Stimulated activated CD8-positive, alpha-beta memory T cell treated with anti-CD3 and anti-CD28 coated beads, Interleukin-12 subunit alpha, Interleukin-12 subunit beta, amount 100 ng/mL, for 24 hours (primary cell): Measurements from ENCODE around the gene RBMS1.
"Not testable (repeated sequence)": the region's sequence is repeated elsewhere in the genome, so short reads cannot be mapped to it uniquely, and the experiment has no call there.

Experiments
- DNase-seq: peaks from one replicate; pipeline ENCODE4 v3.0.0-alpha.2; 2020; ENCODE audit errors: extremely low read depth

The RBMS1 gene

DNA sequence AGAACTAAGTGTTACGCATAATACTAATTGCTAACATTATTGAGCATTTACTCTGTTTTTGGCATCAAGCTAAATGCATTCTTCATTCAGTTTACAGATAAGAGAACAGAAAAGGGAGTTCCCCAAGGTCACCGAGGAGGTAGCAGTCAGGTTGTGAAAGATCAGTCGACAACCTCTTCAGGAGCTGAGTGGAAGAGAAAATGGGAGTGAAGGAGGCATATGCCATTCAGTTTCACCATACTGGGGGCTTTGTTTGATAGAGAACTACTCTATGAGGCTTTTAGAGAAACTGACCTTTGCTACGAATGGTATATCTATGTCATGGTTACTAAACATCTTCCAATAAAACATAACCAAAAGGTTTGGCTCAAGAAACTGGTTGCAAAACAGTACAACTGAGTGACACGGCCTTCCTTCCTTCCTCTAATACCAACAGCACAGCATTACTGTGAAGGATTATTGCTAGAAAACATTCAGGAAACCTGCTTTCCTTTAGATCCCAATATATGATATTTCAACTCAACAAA, 112.1 kb downstream of the RBMS1 start:
- no peak for DNase-seq

DNA sequence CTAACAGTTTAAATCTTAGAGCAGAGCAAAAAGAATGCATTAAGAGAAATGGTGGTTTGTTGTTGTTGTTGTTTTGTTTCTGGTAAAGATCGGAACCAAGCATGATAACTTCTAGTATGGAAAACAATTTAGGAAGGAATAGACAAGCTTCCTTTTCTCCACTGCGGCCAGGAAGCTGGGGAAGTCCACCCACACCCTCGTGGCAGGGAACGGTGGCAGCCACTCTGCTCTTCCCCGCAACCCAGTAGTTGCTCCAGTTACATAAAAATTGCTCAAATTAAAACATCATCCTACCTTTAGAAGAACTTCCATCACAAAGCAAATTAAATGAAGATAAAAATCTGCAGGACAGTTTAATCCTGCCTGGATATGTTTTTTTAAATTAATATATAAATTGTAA, 113.0 kb downstream of the RBMS1 start:
- DNase-seq, result no peak

DNA sequence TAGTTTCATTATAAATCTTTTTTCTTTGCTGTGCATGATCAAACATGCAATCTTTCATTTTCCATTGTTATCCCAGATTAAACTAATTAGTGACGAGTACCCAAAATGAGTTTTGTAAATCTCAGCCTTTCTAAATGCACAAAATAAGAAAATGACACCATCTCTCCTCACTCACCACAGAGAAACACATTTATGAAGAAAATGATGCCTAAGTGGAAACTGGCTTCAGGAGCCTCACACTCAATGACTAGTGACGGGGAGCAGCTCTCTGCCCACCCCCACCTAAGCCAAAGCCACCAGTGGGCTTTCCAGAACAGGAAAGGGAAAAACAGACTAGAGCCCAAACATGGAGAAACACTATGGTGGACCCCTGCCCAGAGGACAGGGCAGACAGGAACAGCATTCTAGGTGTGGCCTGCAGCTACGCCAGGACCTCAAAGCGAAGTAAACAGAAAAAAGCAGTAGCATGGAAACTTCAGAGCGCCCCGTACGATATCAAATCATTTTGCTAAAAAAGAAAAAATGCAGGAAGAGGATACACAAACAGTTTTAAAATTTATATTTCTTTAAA, 113.5 kb downstream of the RBMS1 start:
- no peak for DNase-seq

DNA sequence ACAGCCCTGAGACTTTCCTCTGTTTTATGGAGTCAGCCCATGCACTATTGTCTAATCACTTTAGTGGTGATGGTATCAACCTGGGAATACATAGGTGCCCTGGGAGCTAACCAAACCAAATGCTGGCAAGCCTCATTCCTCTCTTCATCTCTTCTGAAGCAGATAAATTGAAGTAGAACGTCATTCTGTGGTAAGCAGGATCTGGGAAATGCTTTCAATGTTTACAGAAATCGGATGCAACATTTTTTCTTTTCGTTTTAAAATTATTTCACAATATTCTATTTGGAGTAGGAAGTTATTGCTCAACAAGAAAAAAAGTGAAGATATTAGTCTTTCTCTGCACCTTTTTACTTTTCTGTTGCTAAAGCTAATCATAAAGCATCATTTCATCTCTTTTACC, 114.2 kb downstream of the RBMS1 start:
- DNase-seq, result no peak

DNA sequence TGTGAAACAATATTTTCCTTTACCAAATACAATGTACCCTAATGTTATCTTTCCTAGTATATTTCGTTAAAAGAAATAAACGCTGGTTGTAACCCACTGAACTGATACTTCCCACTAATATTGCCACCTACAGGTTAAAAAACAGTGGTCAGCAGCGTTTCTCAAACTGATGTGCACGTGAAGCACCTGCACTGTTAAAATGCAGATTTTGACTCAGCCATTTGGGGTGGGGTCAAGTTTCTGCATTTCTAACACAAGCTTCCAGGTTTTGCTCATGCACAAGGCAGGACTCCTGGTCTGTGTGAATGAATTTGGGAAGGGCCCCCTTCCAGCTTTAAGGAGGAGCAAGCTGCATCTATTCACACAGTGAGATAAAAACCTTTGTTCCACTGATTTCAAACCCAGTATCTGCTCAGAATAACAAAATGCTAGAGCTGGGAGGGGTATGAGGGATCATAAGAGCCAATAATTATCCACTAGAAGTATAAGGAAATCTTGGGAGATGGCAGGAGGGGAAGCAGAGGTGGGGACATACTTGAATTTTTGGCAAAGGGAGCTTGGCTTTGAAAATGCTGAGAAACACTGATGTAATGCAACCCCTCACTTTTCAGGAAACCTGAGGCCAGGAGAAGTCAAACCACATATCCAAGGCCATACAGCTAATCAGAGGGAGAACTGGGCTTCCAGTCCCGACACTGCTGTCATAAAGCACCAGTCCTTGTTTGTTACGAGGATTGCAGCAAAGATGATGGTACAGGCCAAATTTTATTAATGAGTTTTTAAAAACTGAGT, 116.2 kb downstream of the RBMS1 start:
- DNase-seq, result no peak

DNA sequence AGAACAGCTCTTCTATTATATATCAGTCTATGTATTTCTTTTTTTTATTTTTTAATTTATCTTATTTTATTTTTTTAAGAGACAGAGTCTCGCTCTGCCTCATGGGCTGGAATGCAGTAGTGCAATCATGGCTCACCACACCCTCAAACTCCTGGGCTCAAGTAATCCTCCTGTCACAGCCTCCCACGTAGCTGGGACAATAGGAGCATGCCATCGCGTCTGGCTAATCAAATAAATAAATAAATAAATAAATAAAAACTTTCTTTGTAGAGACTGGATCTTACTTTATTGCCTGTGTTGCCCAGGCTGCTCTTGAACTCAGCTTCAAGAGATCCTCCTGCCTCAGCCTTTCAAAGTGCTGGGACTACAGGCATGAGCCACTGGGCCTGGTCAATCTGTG, 117.0 kb downstream of the RBMS1 start:
- no peak for DNase-seq

DNA sequence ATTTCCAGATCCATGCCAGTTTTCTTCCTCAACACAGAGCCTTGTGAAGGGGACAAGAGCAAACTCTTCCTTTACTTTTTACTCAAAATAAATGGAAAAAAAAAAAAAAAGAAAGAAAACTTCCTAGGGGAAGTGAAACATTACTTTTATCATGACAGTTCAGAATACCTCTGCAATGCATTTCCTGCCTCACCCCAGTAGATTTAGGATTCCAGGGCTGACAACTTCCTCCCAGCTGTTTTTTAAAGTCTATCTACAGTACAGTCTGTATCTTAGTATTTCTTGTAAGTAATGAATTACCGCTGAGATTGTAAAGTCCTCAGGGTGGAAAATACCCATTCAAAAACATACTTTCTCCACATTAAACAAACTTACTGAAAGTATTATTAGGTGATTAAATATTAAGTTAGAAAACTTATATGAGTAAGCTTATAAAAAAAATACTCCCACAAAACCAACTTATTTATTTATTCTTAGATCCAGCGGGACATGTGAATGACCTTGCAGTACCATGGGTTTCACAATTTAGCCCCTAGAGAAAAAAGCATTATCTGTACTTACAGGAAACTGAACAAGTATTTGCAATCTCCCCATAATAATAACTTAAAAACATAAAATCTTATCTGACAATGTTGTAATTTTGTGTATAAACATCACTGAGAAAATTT, 117.7 kb downstream of the RBMS1 start:
- DNase-seq, result no peak

DNA sequence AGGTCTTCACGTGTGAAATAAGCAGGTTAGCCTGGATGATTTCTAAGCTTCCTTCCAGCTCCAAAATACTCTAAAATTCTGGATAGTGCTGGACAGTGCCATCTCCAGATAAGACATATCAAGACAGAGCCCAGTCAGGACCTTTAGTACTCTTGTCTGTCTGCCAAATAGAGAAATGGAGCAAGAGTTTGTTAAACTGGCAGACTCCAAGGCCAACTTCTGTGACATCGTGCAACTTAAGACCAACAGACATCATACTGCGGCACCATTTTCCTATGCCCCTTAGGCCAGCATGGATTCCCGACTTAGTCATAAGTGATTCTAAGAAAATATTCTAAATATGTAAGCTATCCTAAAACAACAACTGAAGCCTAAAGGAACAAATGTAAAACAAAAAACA, 118.6 kb downstream of the RBMS1 start:
- DNase-seq, result no peak

DNA sequence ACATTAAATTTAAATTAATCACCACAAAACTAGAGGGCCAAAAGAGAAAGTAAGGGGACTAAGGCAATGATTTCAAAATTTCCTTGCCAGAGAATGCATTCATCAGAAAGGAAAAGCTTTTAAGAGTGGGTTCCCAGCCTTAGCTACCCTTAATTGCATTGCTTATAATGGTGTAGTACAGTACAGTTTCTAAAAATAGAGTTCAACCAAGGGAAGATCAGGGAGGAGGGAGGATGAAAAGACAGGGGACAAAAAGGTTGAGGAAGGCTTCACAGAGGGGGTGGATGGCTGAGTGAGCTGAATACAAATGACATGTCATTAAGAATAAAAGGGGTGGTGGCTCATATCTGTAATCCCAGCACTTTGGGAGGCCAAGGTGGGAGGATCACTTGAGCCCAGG, 119.9 kb downstream of the RBMS1 start:
- no peak for DNase-seq

DNA sequence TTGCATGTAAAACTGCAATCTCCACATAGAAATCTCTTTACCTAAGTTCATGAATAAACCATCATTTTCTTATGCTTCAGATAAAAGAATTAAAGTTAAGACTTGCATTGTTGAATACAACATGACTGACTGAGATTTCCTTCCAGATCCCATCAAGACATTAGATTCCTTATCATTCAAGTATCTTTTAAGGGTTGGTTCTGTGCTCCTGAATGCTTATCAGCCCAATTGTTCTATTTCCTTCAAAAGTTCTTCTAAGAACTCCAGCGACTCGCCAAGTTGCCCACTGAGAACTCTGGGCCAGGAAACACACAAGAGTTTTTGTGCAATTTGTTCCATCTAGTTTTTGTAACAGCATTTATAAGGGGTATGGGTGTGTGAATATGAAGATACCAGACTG, 120.3 kb downstream of the RBMS1 start:
- DNase-seq, result no peak

DNA sequence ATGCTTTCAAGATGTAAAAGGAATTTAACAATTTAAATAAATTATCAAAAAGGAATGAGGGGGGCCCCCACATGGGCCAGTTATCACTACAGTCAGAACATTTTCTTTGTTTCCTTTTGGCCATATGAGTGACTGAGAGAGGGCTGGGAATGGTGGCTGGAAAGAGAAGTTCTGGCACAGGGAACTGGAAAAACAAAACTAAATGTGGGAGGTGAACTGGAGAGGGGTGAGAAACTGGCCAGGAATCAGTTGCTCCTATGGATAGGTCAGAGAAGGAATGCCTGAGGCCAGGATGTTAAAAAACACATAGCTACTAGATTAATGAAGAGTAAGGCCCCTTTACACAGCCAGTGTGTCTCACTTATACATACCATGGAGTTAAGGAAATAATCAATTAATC, 121.0 kb downstream of the RBMS1 start:
- DNase-seq, result no peak

DNA sequence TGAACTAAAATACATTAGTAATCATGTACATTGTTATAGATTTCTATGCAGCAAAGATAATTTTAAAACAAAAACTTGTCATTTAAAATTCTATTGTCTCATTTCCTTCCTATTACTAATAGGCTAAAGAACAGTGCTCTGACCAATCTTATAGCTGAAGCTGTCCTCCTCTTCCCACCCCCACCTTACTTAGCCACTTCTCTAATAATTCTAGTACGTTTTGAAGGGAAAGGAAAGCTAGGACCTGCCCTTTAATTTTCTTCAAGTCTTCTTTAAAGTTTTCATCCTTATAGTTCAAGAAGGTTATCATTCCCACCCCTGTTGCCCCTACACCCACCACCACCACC, 121.6 kb downstream of the RBMS1 start:
- DNase-seq, result no peak

DNA sequence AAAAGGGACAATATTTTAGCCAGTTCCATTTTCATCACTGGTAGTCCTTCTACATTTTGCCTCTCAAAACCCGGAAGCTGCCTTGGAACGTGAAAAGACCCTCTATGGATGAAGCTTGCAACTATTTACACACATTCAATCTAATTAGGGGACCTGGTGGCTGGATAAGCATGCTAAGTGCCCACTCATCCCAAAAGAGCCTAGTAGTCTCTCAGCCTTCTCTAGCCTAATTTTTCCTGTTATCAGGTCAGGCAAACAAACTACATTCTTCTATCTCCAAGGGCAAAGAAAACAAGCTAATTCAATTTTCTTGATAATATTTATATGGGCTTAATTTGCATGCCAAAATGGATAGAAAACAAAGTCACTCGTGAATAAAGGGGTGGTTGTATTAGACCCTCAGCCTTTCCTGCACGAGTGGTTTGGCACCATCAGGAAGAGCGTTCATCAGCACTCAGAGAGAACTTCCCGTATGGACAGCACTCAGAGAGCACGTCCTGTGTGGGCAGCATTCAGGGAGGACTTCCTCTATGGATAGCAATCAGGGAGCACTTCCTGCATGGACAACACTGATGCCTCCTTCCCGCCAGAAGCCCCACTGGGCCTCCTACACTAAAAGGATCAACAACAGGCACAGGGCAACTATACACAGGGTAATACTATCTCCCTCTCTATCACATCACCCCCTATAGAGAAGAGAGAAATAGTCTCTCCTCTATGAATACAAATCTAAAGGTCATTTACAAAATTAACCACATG, 122.2 kb downstream of the RBMS1 start:
- no peak for DNase-seq

DNA sequence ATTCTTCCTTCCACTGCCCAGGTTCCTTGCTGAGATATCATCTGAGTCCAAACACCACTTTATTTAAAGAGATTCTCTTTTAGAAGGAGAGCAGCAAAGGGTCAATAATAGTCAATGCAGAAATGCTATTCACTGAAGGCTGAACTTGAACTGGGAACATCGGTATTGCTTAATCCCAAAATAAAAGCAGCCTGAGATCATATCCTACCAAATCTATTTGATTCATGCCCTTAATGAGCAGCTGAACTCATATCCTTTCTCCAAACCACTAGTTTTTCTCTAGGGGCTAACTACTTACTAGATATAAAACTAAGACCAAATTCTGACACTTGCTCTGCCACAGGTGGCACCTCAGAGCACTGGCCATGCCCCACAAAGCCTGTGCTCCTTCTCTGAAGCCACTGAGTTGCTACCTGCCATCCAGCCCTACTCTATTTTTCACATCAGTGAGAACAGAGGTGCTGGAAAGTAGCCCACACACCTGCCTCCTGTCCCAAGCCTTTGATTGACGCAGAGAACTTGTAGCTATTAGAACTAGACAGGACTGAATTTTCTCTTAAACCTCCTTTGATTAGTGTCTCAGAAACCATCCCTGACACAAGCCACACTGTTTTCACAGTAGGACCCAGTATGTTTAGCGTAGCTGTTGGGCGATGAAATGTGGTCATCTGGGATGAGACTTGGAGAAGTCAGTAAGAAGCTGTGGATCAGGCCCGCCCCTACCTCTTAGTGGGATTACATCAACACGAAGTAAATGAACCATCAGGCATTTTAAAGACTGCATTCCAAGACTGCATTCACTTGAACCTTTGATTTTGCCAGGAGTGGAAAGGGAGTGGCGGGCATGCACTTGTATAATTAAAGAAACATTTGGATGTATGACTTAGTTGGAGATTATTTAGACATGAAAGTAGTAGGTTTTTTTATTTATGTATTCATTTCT, 124.3 kb downstream of the RBMS1 start:
- no peak for DNase-seq

DNA sequence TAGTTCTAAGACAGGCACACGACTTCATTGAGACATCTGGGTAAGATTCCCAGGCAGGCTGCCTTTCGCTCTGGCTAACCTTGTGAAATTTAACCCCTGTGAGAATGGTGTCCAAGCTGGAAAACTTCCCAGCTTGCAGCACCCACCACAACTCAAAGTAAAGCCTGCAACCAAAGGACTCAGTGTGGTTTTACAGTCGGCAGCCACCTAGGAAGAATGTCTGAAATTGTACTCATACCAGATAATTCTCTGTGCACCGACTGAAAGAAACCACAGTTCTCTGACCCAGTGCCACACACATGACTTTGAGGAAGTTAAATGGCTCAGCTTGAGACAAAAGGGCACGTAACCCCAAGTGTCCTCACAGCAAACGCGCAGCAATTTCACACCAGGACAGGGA, 125.7 kb downstream of the RBMS1 start:
- no peak for DNase-seq

DNA sequence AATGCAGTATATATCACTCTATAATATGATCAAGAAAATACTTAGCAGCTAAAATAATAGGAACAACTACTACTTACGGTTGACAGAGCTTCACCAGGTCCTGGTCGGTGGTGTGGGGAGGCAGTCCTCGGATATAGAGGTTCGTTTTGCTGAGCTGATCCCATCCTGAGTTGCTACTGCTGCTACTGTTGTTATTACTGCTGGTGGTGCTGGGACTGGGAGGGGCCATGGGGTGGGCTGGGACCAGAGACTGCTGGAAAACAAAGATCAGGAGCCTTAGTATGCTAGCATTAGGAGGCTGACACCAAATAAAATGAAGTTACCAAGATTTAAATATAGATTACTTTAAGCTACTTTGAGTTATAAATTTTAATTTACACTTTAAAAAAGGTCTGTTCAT, 126.5 kb downstream of the RBMS1 start:
- DNase-seq, result not testable (repeated sequence)

DNA sequence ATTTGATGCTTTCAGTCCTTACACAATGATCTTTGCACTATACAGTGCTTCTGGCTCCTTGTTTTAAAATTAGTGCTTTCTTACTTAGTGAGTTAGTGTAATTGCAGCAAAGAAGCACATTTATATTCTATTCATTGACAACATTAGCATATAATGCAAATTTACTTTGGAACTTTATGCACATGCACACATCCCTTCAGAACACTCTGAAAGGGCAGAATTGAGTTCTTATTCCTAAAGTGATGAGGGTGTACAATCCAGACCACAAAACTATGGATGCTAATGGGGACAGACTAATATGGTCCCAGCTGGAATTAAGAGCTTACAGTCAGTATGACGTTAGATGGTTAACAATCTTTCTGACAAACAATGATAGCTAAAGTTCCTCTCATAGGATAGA, 127.1 kb downstream of the RBMS1 start:
- no peak for DNase-seq

DNA sequence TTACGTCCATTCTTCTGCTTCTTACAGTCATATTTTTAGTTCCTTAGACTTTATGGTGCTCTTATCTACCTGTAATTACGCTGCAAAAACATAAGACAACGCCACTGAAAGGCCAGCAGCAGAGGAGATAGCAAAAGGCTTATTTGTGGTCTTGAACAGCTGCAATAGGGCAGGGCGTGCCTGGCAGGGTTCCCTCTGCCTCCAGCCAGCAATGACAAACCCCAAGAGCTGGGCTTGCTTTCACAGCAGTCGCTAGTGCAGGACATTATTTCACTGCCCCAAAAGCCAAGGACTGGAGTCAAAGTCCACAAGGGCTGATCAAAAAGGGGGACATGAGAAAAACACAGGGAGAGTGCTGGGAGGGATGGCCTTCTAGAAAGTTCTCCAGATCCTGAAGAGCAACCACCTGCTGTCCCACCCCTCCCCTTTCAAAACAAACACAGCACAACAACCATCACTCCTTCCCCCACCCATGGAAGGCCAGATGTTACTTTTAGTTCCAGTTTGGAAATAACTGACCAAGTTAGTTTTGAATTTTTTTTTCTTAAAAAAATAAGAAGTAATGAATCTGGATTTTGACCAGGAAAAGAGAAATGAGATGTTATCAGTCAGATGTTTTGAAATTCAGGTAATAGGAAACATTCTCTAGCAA, 127.8 kb downstream of the RBMS1 start:
- no peak for DNase-seq

DNA sequence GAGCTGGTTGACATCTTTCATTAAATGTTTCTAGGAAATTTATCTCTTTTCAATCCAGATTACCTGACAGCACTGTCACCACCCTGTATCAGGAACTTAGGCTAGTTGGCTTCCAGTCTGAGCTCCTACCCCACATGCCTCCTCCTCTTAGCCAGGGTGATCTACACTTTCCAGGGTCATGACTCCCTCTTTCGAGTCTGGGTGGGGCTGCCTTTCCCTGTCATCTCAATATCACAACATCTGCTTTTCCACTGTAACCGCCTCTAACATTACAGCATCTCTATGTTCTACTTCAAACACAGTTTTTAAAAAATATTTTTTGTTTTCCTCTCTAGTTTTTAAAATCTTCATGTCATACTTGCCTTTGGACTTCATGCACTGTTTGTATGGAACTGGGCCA, 129.2 kb downstream of the RBMS1 start:
- DNase-seq, result no peak

DNA sequence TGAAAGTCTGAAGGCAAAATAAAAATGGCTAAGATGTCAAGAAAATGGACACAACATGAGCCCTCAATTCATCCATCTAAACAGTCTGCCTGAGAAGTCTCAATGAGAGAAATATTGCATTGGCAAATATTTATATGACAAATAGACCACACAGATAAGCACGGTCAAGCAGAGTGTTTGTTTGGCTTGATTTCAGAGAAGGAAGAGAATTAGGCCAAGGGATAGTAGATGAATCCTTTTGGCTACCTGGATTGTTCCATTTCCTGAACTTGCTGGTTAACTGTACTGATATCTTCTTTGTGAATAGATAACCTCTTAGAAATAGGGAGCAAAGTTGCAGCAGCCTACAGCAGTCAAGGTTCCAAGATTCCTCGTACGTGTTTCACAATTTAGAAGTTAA, 129.6 kb downstream of the RBMS1 start:
- DNase-seq, result no peak

DNA sequence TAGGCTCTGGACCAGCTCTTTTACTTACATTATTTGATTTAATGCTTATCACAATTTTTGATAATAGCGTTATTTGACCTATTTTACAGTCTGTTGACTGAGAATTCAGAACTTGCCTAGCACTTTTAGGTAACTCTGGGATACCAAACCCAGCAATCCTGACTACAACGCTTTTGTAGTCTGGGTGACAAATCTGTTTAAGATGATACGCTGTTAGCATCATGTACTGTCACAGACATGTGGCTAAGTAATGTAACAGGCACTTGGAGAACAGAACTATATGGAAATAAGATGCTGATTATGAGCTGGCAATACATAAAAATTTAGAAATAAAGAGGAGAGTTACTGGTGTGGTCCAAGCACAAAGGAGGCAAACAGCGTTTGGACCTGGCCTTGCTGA, 130.6 kb downstream of the RBMS1 start:
- DNase-seq, result no peak
